Measurements from ENCODE around the gene GALNT18.

The GALNT18 gene

DNA sequence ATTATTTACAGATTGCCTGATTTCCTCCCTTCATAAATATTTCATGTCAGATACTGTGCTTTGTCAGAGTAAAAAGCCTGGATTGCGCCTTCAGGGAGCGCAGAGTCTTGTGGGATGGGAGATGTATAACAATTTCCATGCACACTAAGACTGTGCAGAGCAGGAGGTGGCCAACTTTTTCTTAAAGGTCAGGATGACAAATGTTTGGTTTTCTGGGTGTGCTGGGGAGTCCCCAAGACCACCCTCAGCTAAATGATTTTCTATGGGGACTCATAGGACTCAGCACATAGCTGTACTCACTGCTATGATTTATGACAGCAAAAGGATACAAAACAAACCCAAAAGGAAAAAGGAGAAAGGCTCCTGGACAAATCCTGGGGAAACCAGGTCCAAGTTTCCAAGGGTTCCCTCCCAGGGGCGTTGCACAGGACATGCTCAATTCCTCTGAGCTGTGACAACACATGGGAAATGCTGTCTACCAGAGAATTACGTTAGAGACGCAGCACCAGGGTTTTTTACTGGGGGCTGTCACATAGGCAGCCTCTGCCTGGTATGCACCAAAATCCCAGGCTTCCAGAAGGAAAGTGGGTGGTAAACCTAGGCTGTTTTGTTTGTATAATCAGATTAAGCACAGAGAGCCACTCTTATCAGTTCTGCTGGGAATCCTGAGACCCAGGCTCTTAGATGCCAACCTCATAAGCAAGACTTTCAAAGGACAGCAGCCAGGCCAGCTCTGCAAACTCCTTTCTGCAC, 327.8 kb downstream of the GALNT18 start:
- DNase-seq = no peak

DNA sequence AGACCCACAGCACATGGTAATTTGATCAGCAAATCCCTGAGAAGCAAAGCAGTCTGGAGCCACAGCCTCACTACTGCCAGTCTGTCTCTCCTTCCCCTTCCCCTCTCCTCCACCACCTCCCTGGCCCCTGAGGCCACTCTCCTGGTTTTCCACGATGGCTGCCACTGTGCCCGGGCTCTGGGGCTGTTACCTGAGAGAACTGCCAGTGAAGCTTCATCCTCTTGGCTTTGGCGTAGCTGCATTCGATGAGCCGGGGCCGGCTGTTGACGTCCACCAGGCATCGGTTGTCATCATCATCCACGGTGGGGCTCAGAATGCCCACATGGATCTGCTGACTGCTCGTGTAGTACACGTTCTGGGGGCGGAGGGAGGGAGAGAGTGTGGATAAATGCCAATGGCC, 329.0 kb downstream of the GALNT18 start:
- no peak for DNase-seq

DNA sequence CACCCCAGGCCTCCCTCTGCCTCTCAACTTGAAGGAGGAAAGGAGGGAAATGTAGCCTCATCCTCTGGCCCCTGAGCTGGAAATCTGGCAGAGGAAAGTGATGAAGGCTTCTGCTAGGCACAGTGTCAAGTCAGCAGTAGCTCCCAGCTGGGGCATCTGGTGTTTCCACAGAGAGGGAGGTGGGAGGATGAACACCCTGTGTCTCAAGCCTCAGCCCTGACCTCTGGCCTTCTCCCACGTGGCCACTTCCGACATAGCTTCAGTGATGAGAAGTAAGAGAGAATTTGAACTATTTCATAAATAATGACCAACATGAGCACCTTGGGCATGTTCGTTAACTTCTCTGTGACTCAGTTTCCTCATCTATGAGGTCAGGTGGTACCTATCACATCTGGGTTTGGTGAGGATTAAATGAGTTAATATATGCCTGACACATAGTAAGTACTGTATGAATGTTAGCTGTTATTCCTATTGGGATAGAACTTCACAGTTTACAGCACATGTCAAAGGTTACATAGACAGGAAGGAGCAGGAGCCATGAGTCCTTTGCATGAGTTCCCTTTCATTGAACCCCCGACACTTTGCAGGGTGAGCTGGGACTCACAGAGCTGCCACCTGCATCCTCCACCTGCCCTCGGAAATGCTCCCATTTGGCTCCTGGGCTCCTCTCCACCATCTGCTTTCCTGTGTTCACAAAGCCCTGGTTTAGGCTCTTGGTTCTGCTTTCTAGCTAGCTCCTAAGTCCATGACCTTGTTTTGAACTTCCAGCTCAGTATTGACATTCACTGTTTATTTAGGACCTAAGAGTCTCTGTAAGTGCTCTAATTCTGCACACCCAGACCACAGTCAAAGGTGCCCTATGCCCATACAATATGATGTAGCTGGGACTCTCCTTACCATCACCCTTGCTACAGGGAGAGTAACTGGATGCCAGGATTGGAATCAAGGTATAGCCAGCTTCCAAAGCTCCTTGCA, 330.5 kb downstream of the GALNT18 start:
- DNase-seq = no peak

DNA sequence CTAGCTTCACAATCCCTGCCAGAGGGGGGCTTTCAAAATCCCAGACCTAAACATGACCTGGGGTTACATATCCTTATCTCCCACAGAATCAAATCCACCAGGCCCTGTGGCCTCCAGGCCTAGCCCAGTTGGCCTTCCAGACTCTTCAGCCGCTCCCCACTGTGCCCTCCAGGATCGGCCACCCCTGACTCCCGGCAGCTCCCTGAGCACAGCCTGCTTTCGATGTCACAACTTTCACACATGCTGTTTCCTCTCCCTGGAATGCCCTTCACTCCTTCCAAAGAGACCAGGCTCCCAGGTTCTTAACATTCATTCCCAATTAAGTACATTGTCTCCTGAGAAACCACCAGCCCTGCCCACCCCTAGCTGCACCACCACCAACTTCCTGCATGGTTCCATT, 331.5 kb downstream of the GALNT18 start:
- no peak for DNase-seq

DNA sequence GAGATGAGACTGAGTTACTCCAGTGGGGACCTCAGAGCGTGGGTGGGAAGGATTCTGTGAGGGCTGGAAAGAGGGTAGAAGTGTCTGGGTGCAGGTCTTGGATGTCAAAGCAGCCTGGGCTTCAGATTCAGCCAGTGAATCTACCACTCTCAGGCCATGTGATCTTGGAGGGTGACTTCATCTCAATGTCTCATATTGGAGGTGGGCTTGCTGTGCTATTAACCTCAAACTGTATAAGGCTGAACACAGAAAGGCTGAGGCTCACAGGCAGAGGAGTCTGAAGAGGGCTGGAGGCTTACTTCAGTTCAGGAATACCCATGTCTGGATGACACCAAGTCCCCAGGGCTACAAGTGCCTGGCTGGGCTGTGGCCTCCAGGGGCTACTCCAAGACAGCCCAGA, 332.1 kb downstream of the GALNT18 start:
- no peak for DNase-seq

- no peak for DNase-seq
Observed at GRCh38 chr11:11288972-11289616, 332.7 kb downstream of the GALNT18 start.

- no peak for DNase-seq
Observed at GRCh38 chr11:11284481-11284880, 337.3 kb downstream of the GALNT18 start.

DNA sequence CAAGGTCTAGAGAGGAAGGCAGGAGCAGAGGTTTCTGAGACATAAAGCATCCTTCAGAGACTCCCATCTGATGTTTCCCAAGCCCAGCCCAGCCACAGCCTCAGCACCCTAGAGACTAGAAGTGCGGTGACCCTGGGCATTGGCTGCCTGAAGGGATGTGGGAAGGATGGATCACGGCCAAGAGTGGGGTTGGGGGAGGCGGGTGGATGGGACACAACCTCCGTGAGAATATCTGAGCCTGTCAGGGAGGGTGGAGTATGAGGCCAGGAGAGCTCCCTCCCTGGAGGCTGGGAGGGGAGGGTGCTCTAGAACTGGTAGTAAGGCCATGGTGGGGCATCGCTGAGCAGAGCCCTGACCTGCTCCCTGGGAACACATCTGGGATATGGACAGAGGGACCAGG, 340.2 kb downstream of the GALNT18 start:
- no peak for DNase-seq

DNA sequence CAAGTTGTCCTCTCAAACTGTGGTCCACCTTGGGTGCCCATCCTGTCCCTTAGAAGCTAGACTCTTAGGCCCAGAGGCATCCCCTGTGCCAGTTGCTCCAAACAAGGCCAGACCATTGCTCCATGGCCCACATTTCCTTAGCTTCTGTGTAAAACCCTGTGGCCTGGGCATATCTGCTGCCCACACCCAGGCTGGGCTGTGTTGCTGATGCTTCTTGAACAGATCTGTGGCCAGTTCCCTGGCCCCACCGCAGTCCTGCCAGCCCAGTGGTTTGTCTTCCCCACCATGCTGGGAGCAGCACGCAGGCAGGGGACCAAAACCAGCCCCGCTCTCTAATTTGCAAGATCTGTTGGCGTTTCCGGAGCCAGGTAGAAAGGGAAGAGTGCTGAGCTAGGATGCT, 341.0 kb downstream of the GALNT18 start:
- DNase-seq = no peak

- DNase-seq = no peak
Observed at GRCh38 chr11:11279956-11280689, 341.7 kb downstream of the GALNT18 start.

DNA sequence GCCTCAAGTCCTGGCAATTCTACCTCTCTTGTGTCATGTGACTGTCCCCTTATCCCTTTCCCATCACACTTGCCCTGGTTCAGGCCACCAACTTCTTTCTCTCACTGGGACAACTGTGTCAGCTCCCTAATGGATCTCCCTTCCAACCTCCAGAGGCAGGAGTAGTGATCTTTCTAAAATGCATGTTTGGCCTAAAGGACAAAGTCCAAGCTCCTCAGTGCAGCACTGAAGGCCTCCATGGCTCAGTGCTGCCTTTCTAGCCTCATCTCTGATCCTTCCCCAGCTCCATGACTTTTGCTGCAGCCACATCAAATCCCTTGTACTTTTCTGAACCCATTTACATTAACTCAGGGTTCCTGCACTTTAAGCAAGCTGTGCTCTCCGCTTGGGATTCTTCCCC, 349.6 kb downstream of the GALNT18 start:
- no peak for DNase-seq

DNA sequence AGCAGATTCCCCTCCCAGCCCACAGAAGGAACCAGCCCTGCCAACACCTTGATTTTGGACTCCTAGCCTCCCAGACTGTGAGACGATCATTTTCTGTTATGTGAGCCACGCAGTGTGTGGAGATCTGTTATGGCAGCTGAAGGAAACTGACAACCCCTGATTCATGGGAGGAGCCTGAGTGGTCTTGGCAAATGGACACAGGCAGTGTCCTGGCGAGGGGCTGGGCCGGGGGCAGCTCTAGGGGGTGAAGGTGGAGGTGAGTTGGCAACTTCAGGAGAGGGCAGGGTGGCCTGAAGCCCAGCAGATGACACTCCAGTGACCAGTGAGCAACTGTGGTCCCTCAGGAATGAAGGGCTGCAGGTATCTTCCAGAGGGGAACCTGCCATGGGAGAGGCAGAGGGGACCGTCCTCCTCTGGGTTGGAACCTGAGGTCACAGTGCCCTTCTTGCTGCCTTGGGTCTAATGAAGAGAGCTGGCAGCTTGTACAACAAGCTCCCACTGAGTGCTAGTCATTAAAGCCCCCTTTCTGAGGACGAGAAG, 351.5 kb downstream of the GALNT18 start:
- no peak for DNase-seq

GRCh38 chr11:11268706-11269105, 353.1 kb downstream of the GALNT18 start:
- no peak for DNase-seq

- DNase-seq = no peak
Observed at GRCh38 chr11:11268119-11268518, 353.7 kb downstream of the GALNT18 start.

GRCh38 chr11:11267312-11267711, 354.5 kb downstream of the GALNT18 start:
- DNase-seq = no peak

- DNase-seq = peak; percentile 15
Observed at GRCh38 chr11:11265994-11266606, 355.7 kb downstream of the GALNT18 start.

- no peak for DNase-seq
Observed at GRCh38 chr11:11265320-11265719, 356.5 kb downstream of the GALNT18 start.

GRCh38 chr11:11263238-11264005, 358.4 kb downstream of the GALNT18 start:
- no peak for DNase-seq

- no peak for DNase-seq
Observed at GRCh38 chr11:11262171-11262920, 359.5 kb downstream of the GALNT18 start.

- no peak for DNase-seq
Observed at GRCh38 chr11:11261629-11262028, 360.2 kb downstream of the GALNT18 start.
